Breast epithelium (tissue), 3 donors: ENCODE measurements around the gene SYNPO.

Experiments used
- POLR2A ChIP-seq: fragments of 450-650 bp; IDR thresholded peaks from one replicate; pipeline ENCODE4 v1.6.1; 2016; ENCODE audit warnings: antibody characterized with exemption, mild to moderate bottlenecking, moderate library complexity
- TF ChIP-seq, protein P1 (sequence below), 3 donors: fragments of 450-650 bp; IDR thresholded peaks; one replicate each; pipeline ENCODE4 v1.5.1; 2016 to 2017; ENCODE audit warnings: antibody characterized with exemption in 3 of 3, mild to moderate bottlenecking in 3 of 3, moderate library complexity in 3 of 3

DNA sequence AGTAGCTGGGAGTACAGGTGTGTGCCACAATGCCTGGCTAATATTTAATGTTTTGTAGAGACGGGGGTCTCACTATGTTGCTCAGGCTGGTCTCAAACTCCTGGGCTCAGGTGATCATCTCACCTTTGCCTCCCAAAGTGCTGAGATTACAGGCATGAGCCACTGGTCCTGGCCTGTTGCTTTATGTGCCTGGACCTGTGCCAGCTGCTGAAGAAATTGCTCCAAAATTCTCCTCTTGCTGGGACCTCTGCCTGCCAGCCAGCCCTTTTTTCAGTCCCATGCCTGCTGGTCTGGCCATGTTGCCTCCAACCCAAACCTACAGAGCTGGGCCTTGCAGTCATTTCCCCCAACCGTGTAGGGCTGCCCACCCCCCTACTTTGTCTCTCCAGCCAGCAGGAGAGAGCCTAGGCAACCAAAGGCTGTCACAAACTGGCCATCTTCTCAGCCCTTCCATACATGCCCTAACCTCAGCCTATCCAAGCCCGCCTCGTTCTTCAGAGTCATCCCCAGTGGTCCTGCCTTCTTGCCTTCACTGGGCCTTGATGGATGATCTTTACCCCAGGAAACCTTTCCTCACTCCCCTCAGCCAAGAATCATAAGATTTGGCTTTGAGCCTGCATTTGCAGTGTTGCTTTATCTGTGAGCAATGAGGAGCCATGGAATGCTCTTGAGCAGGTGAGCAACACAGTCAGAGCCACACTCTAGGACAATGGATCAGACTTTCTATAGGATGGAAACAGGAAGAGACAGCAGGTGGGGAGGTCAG lies 27.4 kb upstream of the SYNPO start:
- TF ChIP-seq, protein P1, sequence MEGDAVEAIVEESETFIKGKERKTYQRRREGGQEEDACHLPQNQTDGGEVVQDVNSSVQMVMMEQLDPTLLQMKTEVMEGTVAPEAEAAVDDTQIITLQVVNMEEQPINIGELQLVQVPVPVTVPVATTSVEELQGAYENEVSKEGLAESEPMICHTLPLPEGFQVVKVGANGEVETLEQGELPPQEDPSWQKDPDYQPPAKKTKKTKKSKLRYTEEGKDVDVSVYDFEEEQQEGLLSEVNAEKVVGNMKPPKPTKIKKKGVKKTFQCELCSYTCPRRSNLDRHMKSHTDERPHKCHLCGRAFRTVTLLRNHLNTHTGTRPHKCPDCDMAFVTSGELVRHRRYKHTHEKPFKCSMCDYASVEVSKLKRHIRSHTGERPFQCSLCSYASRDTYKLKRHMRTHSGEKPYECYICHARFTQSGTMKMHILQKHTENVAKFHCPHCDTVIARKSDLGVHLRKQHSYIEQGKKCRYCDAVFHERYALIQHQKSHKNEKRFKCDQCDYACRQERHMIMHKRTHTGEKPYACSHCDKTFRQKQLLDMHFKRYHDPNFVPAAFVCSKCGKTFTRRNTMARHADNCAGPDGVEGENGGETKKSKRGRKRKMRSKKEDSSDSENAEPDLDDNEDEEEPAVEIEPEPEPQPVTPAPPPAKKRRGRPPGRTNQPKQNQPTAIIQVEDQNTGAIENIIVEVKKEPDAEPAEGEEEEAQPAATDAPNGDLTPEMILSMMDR (IDR thresholded peaks at IDR 0.05), result no peak
- no peak for TF ChIP-seq POLR2A
